ENCODE results near the gene MSN. TPM values are rescaled to one million over a fixed set of nuclear protein-coding genes. Genes with fewer than 3 reads are reported as not detected.
A peak's percentile ranks its signal among the peaks of the same experiment; 100 is the strongest.

Gene MSN
- total RNA-seq, 1 donor from 2014 or later = 57.9 TPM

- Histone ChIP-seq H3K27ac (ENCODE audit: low read depth, low read length) (no peak overlapping the region), H3K36me3 (ENCODE audit: control insufficient read depth in 3 of 3, insufficient read depth in 3 of 3, low read length in 3 of 3) (no peaks in the 10 kb centered on the region), H3K9me3 (ENCODE audit: control insufficient read depth in 3 of 3, low read length in 3 of 3) (no peaks in the 10 kb centered on the region), H3K27me3 (ENCODE audit: control insufficient read depth in 3 of 3, insufficient read depth in 3 of 3, low read length in 3 of 3) (no peaks in the 10 kb centered on the region), H3K9ac (ENCODE audit: low read depth in 1 of 3, low read length in 3 of 3) (no peak overlapping the region), H3K4me3 (ENCODE audit: low read length in 3 of 3) (no peak overlapping the region), H3K4me1 (ENCODE audit: control insufficient read depth in 3 of 3, insufficient read depth in 3 of 3, low read length in 3 of 3) (peaks cover 34 to 43% (median 37%) of the 10 kb centered on the region in 3 donors)
Observed at GRCh38 chrX:65688403-65688871, 21.0 kb downstream of the MSN start.

GRCh38 chrX:65689377-65689776 is 21.9 kb downstream of the MSN start:
- Histone ChIP-seq H3K36me3 (ENCODE audit: control insufficient read depth in 3 of 3, insufficient read depth in 3 of 3, low read length in 3 of 3) (no peaks in the 10 kb centered on the region), H3K4me1 (ENCODE audit: control insufficient read depth in 3 of 3, insufficient read depth in 3 of 3, low read length in 3 of 3) (peaks cover 34 to 43% (median 37%) of the 10 kb centered on the region in 3 donors), H3K9me3 (ENCODE audit: control insufficient read depth in 3 of 3, low read length in 3 of 3) (no peaks in the 10 kb centered on the region), H3K27ac (ENCODE audit: low read depth, low read length) (peak overlapping the region; percentile 10), H3K9ac (ENCODE audit: low read depth in 1 of 3, low read length in 3 of 3) (no peak overlapping the region), H3K27me3 (ENCODE audit: control insufficient read depth in 3 of 3, insufficient read depth in 3 of 3, low read length in 3 of 3) (no peaks in the 10 kb centered on the region), H3K4me3 (ENCODE audit: low read length in 3 of 3) (no peak overlapping the region)

DNA sequence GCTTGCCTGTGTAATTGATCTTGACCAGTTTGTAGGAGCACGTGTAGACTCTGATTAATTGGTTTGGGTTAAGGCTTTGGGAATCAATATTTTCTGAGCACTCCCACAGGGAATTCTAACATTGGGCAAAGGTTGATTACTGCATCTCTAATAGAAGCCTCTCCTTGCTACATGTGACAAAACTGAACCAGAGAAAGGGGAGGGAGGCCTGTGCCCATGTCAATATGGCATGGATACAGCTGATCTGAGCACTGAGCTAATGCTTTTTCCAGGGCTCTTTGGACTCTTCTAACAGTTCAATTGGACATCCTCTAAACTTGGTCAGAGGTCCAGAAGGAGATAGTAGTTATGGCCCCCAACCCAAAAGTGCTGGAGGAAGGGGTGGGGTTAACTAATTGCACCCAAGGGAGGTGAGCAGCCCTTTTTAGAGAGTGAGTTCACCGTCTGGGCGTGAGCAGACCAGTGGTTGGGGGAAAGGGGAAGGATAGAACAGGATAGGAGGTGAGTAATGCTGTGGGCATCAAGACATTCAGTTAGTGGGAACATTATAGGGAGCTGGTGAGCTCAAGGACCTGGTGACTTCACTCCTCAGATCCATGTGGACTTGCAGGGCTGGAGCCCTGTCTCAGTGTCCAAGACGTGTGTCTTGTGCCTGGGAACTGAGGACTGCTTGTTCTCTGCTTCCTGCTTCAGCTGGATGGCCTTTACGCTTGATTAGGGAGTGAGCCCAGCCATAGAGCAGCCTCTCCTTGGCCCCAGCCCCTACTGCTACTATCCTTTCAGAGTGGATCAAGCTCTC is 22.8 kb downstream of the MSN start:
- no peak overlapping the region for H3K9ac ChIP-seq (ENCODE audit: low read depth in 1 of 3, low read length in 3 of 3)

DNA sequence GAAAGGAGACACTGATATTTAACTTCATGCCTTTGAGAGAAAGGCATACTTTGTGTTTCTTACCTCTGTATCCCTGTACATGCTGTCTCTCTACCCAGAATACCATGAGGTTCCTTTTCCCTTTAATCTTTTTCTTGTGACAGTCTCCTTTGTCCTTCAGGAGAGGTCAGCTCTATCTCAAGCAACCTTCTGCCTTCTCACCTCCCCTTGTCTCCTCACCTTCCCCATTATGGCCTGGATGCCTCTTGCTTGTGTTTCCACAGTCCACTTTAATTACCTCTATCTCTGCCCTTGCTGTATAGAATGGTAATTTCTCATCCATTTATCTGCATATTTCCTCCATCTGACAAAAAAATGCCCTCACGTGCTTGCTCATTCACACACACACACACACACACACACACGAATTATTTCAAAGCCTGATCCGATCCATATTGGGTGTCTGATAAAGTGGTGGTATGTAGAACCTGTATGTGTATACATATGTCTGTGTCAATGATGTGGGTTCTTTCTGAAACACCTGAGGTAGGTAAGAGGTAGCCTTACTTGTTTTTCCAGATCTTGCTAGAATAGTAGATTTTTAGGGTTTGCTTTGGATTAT is 28.5 kb downstream of the MSN start:
- H3K9ac ChIP-seq (ENCODE audit: low read depth in 1 of 3, low read length in 3 of 3) = no peak overlapping the region
- peak overlapping the region in 1 of 3 donors; percentile 24 for H3K4me3 ChIP-seq (ENCODE audit: low read length in 3 of 3)
- H3K4me1 ChIP-seq (ENCODE audit: control insufficient read depth in 3 of 3, insufficient read depth in 3 of 3, low read length in 3 of 3) = peaks cover 31 to 40% (median 32%) of the 10 kb centered on the region in 3 donors
- no peaks in the 10 kb centered on the region for H3K9me3 ChIP-seq (ENCODE audit: control insufficient read depth in 3 of 3, low read length in 3 of 3)
- no peaks in the 10 kb centered on the region for H3K27me3 ChIP-seq (ENCODE audit: control insufficient read depth in 3 of 3, insufficient read depth in 3 of 3, low read length in 3 of 3)
- H3K27ac ChIP-seq (ENCODE audit: low read depth, low read length) = peak overlapping the region; percentile 48
- H3K36me3 ChIP-seq (ENCODE audit: control insufficient read depth in 3 of 3, insufficient read depth in 3 of 3, low read length in 3 of 3) = no peaks in the 10 kb centered on the region

More for the DNA sequence above, 22.8 kb downstream of the MSN start:
- H3K27ac ChIP-seq (ENCODE audit: low read depth, low read length) = peak overlapping the region; percentile 10
- H3K27me3 ChIP-seq (ENCODE audit: control insufficient read depth in 3 of 3, insufficient read depth in 3 of 3, low read length in 3 of 3) = no peaks in the 10 kb centered on the region
- no peaks in the 10 kb centered on the region for H3K36me3 ChIP-seq (ENCODE audit: control insufficient read depth in 3 of 3, insufficient read depth in 3 of 3, low read length in 3 of 3)
- no peak overlapping the region for H3K4me3 ChIP-seq (ENCODE audit: low read length in 3 of 3)
- no peaks in the 10 kb centered on the region for H3K9me3 ChIP-seq (ENCODE audit: control insufficient read depth in 3 of 3, low read length in 3 of 3)
- H3K4me1 ChIP-seq (ENCODE audit: control insufficient read depth in 3 of 3, insufficient read depth in 3 of 3, low read length in 3 of 3) = peaks cover 33 to 48% (median 37%) of the 10 kb centered on the region in 3 donors

DNA sequence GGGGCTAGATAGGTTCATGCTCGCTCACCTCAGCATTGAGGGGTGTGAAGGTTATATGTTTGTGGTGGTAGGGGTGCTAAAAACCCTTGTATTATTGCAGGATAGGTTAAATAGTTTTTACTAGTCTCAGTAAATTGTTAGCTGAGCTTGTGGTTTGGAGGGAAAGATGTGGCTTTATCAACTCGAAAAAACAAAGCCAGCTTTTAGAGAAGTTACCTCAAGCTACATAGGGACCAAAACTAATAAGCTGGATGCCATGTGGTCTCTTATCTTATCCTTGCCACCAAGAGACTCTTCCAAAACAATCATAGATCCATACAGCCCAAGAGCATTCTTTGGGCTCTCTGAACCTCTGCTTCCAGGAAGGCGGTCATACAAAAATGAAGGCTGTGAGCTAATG is 29.2 kb downstream of the MSN start:
- peaks cover 32 to 47% (median 35%) of the 10 kb centered on the region in 3 donors for H3K4me1 ChIP-seq (ENCODE audit: control insufficient read depth in 3 of 3, insufficient read depth in 3 of 3, low read length in 3 of 3)
- H3K9me3 ChIP-seq (ENCODE audit: control insufficient read depth in 3 of 3, low read length in 3 of 3) = no peaks in the 10 kb centered on the region
- no peak overlapping the region for H3K9ac ChIP-seq (ENCODE audit: low read depth in 1 of 3, low read length in 3 of 3)
- H3K36me3 ChIP-seq (ENCODE audit: control insufficient read depth in 3 of 3, insufficient read depth in 3 of 3, low read length in 3 of 3) = no peaks in the 10 kb centered on the region
- no peaks in the 10 kb centered on the region for H3K27me3 ChIP-seq (ENCODE audit: control insufficient read depth in 3 of 3, insufficient read depth in 3 of 3, low read length in 3 of 3)
- no peak overlapping the region for H3K4me3 ChIP-seq (ENCODE audit: low read length in 3 of 3)
- peak overlapping the region; percentile 48 for H3K27ac ChIP-seq (ENCODE audit: low read depth, low read length)

GRCh38 chrX:65697211-65697641 is 29.8 kb downstream of the MSN start:
- Histone ChIP-seq H3K4me3 (ENCODE audit: low read length in 3 of 3) (no peak overlapping the region), H3K4me1 (ENCODE audit: control insufficient read depth in 3 of 3, insufficient read depth in 3 of 3, low read length in 3 of 3) (peaks cover 28 to 49% (median 33%) of the 10 kb centered on the region in 3 donors), H3K27ac (ENCODE audit: low read depth, low read length) (peak overlapping the region; percentile 48), H3K9ac (ENCODE audit: low read depth in 1 of 3, low read length in 3 of 3) (no peak overlapping the region), H3K9me3 (ENCODE audit: control insufficient read depth in 3 of 3, low read length in 3 of 3) (no peaks in the 10 kb centered on the region), H3K36me3 (ENCODE audit: control insufficient read depth in 3 of 3, insufficient read depth in 3 of 3, low read length in 3 of 3) (no peaks in the 10 kb centered on the region), H3K27me3 (ENCODE audit: control insufficient read depth in 3 of 3, insufficient read depth in 3 of 3, low read length in 3 of 3) (no peaks in the 10 kb centered on the region)

DNA sequence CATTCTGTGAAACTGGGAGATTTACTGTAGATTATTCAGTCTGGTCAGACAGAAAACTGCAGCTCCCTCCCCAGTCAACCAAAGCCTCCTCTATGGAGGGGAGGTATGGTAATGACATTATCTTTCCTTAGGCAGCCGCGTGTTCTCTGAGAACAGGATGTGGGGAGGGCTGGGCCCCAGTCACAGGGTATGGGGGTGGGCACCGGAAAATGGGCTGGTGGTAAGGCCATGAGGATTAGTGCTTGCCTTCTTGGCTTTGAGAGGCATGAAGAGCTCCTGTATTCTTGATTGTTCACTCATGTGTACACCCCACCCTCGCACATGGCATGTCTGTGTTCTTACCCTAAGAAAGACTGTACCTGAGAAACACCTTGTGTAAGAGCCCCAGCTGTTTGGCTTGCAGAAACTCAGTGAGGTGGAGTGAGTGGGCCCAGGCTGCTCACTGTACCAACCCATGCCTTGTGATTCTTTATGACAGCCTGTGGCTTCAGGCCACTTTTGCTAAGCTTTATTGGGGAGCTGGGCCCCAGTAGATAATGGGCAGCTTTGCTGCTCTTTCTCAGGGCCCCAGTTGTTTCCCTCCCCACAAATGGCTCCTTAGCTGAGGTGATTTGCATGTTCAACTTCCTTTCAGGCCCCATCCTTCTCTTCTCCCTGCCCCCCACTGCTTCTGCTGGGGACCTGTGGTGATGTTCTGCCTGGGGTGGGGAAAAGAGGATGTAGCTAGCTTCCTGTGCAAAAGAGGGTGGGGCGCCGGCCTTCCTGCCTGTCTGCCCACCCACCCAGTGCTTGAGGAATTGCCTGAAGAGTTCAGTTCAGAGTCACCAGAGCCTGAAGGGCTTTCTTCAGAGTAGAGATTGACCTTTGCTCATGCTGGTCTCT is 30.7 kb downstream of the MSN start:
- H3K4me1 ChIP-seq (ENCODE audit: control insufficient read depth in 3 of 3, insufficient read depth in 3 of 3, low read length in 3 of 3) = peaks cover 28 to 49% (median 33%) of the 10 kb centered on the region in 3 donors
- no peaks in the 10 kb centered on the region for H3K9me3 ChIP-seq (ENCODE audit: control insufficient read depth in 3 of 3, low read length in 3 of 3)
- H3K36me3 ChIP-seq (ENCODE audit: control insufficient read depth in 3 of 3, insufficient read depth in 3 of 3, low read length in 3 of 3) = no peaks in the 10 kb centered on the region
- peak overlapping the region; percentile 48 for H3K27ac ChIP-seq (ENCODE audit: low read depth, low read length)
- no peaks in the 10 kb centered on the region for H3K27me3 ChIP-seq (ENCODE audit: control insufficient read depth in 3 of 3, insufficient read depth in 3 of 3, low read length in 3 of 3)
- H3K4me3 ChIP-seq (ENCODE audit: low read length in 3 of 3) = no peak overlapping the region
- no peak overlapping the region for H3K9ac ChIP-seq (ENCODE audit: low read depth in 1 of 3, low read length in 3 of 3)

DNA sequence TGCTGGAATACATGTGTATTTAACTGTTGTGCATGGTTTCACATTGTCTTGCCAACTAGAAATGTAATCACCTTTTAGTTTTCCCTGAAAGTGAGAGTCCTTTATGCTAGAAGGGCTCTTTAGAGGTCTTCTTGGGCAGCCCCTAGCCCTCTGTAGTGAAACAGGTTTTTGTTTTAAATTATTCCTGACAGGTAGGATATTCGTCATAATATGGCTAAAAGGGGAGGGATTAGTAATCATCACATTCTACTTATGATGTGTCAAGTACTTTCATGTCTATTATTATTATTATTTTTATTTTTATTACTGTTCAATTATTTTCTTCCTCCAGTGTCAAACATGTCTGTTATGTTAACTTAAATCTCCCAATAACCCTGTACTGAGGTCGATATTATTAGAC is 35.5 kb downstream of the MSN start:
- H3K4me1 ChIP-seq (ENCODE audit: control insufficient read depth in 3 of 3, insufficient read depth in 3 of 3, low read length in 3 of 3) = peaks cover 34 to 61% (median 34%) of the 10 kb centered on the region in 3 donors
- no peaks in the 10 kb centered on the region for H3K27me3 ChIP-seq (ENCODE audit: control insufficient read depth in 3 of 3, insufficient read depth in 3 of 3, low read length in 3 of 3)
- no peaks in the 10 kb centered on the region for H3K9me3 ChIP-seq (ENCODE audit: control insufficient read depth in 3 of 3, low read length in 3 of 3)
- H3K27ac ChIP-seq (ENCODE audit: low read depth, low read length) = peak overlapping the region; percentile 62
- H3K4me3 ChIP-seq (ENCODE audit: low read length in 3 of 3) = no peak overlapping the region
- H3K36me3 ChIP-seq (ENCODE audit: control insufficient read depth in 3 of 3, insufficient read depth in 3 of 3, low read length in 3 of 3) = no peaks in the 10 kb centered on the region
- no peak overlapping the region for H3K9ac ChIP-seq (ENCODE audit: low read depth in 1 of 3, low read length in 3 of 3)

GRCh38 chrX:65705439-65705838 is 38.0 kb downstream of the MSN start:
- Histone ChIP-seq H3K9me3 (ENCODE audit: control insufficient read depth in 3 of 3, low read length in 3 of 3) (no peaks in the 10 kb centered on the region), H3K27me3 (ENCODE audit: control insufficient read depth in 3 of 3, insufficient read depth in 3 of 3, low read length in 3 of 3) (no peaks in the 10 kb centered on the region), H3K4me1 (ENCODE audit: control insufficient read depth in 3 of 3, insufficient read depth in 3 of 3, low read length in 3 of 3) (peaks cover 26 to 47% (median 27%) of the 10 kb centered on the region in 3 donors), H3K9ac (ENCODE audit: low read depth in 1 of 3, low read length in 3 of 3) (no peak overlapping the region), H3K27ac (ENCODE audit: low read depth, low read length) (peak overlapping the region; percentile 62), H3K36me3 (ENCODE audit: control insufficient read depth in 3 of 3, insufficient read depth in 3 of 3, low read length in 3 of 3) (no peaks in the 10 kb centered on the region), H3K4me3 (ENCODE audit: low read length in 3 of 3) (no peak overlapping the region)
